Suppressor macrophage treated with lipopolysaccharide for 4 hours (primary cell): ENCODE results near the gene ATP8B4.
"Not testable (repeated sequence)": the region's sequence is repeated elsewhere in the genome, so short reads cannot be mapped to it uniquely, and the experiment has no call there.

Experiments
- DNase-seq: peaks from one replicate; pipeline ENCODE4 v3.0.0-alpha.2; 2020

Gene ATP8B4

DNA sequence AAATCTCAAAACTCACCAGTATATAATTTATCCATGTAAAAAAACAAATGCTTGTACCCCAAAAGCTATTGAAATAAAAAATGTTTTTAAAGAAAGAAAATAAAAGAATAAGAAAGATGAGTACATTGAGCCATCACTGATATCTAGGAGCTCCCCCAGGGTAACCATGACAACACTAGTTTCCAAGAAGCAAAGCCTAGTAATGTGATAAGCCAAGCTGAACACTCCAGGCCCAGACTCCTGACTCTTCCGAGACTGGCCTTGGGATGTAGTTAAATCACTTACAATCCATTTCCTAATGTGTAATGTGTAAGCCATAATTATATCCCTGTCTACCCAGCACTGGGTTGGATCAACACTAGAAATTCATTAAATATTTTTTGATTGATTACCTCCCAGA lies 21.1 kb upstream of the ATP8B4 start:
- DNase-seq, result no peak

DNA sequence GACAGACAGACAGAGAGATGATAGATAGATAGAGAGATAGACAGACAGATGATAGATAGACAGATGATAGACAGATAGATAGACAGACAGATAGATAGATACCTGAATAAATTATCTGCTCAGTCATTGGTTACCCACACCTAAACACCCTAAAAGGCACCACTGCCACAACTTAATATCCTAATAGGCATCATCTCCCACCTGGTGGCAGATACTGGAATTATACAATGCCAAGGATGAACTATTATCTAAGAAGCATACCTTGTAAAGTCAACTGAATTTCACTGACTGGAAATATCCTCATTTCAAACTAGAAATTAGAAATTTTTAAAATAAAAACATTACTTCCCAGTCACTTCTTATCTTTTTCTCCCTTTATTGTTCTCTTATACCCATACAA lies 19.4 kb upstream of the ATP8B4 start:
- DNase-seq, result no peak

DNA sequence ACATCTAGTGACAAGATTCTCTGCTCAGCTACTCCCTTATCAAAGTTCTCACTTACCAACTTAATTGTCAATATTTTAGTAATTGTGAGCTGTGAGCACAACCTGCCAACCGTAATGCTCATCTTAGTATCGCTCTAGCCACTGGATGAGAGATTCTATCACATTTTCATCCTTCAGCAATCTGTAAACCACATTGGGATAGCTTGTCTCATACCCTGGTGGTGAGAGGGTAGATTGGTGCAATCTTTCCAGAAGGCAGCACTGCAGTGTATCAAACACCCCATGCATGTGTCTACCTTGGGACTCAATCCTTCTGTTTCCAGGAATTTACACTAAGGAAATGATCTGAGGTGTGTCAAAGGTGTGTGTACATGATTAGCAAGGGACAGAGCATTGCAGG lies 18.9 kb upstream of the ATP8B4 start:
- DNase-seq, result no peak

- DNase-seq, result peak; percentile 33
Observed at GRCh38 chr15:50137330-50137761, 18.3 kb upstream of the ATP8B4 start.

DNA sequence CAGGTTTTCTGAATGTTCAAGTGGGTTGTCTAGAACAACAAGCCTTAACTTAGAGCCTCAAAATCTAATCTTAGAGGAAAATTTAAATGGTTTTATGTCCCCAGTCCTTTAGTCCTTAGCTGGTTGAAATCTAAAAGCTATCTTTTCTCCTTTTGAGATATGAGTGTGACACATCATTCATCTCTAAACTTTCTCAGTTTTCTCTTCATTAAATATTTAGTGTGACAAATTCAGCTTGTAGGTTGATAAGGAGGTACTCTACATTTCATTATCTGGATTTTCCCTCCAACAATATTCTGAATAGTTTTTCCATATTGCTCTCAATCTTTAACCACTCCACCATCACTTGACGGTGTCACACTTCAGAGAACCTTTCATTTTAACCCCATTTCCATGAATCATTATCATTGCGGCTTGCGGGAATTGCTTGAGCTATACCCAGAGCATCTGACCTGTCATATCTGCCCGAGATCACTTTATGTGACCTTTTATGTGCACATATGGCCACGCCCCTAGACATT lies 16.1 kb upstream of the ATP8B4 start:
- DNase-seq, result peak; percentile 56

- peak; percentile 64 for DNase-seq
Observed at GRCh38 chr15:50134524-50135024, 15.5 kb upstream of the ATP8B4 start.

DNA sequence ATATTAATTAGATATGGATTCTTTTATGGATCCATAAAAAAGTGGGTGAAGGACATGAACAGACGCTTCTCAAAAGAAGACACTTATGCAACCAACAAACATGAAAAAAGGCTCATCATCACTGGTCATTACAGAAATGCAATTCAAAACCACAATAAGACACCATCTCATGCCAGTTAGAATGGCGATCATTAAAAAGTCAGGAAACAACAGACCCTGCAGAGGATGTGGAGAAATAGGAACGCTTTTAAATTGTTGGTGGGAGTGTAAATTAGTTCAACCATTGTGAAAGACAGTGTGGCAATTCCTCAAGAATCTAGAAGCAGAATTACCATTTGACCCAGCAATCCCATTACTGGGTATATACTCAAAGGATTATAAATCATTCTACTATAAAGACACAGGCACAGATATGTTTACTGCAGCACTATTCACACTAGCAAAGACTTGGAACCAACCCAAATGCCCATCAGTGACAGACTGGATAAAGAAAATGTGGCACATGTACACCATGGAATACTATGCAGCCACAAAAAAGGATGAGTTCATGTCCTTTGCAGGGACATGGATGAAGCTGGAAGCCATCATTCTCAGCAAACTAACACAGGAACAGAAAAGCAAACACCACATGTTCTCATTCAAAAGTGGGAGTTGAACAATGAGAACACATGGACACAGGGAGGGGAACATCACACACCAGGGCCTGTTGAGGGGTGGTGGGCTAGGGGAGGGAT lies 13.4 kb upstream of the ATP8B4 start:
- not testable (repeated sequence) for DNase-seq

GRCh38 chr15:50131617-50132016 lies 12.6 kb upstream of the ATP8B4 start:
- no peak for DNase-seq

GRCh38 chr15:50128266-50128665 lies 9.2 kb upstream of the ATP8B4 start:
- DNase-seq, result peak; percentile 83

GRCh38 chr15:50127255-50127777 lies 8.3 kb upstream of the ATP8B4 start:
- DNase-seq, result no peak

DNA sequence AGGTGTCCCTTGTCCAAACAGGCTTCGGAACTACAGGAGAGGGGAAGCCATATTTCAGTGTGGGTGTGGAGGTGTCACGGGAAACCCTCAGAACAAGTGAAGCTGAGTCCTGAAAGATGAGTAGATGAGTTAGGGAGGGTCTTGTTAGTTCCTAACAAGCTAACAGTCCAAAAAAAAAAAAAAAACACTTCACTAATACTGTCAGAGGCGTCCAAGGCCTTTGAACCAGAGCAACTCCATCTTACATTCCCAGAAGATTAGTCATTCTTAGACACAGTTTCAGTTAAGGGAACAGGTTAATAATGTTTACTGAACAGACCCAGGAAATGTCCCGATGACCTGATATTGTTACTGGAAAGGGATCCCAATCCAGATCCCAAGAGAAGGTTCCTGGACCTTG lies 7.0 kb upstream of the ATP8B4 start:
- DNase-seq, result no peak

- DNase-seq, result no peak
Observed at GRCh38 chr15:50124631-50125030, 5.6 kb upstream of the ATP8B4 start.

GRCh38 chr15:50123861-50124557 lies 5.0 kb upstream of the ATP8B4 start:
- no peak for DNase-seq

- DNase-seq, result no peak
Observed at GRCh38 chr15:50120729-50121128, 1.7 kb upstream of the ATP8B4 start.

DNA sequence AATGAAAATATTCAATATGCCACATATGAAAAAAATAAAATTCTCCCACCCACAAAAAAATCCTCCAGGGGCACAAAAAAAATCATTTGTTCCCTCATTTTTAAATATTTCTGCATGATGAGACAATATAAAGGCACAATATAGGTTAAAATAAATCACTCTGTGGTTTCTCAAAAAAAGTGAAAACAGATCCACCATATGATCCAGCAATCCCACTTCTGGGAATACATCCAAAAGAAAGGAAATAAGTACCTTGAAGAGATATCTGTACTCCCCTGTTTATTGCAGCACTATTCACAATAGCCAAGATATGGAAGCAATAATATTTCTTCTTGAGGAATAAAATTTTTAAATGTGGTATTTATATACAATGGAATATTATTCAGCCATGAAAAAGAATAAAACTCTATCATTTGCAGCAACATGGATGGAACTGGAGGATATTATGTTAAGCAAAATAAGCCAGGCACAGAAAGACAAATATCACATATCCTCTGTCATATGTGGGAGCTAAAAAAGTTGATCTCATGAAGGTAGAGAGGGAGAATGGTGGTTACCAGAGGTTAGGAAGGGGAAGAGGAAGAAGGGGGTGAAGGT lies 1.5 kb downstream of the ATP8B4 start:
- no peak for DNase-seq

- DNase-seq, result peak; percentile 76
Observed at GRCh38 chr15:50116477-50116876, 2.6 kb downstream of the ATP8B4 start.

GRCh38 chr15:50113992-50114780 lies 4.8 kb downstream of the ATP8B4 start:
- peak; percentile 87 for DNase-seq

DNA sequence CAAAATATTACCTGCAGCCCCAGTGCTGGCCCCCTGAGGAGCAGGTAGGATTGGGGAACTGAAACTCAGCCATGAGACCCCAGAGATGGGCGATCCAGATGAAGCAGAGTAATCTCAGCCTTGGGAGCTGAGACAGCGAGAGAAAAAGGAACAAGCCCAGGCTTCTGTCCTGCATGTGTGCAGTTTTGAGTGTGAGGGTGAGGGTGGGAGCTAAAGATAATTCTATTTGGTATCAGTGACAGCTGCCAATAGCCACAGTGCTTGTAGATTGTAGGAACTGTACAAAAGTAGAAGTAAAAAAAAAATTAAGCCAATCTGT lies 5.9 kb downstream of the ATP8B4 start:
- no peak for DNase-seq

GRCh38 chr15:50112488-50113186 lies 6.4 kb downstream of the ATP8B4 start:
- DNase-seq, result no peak

DNA sequence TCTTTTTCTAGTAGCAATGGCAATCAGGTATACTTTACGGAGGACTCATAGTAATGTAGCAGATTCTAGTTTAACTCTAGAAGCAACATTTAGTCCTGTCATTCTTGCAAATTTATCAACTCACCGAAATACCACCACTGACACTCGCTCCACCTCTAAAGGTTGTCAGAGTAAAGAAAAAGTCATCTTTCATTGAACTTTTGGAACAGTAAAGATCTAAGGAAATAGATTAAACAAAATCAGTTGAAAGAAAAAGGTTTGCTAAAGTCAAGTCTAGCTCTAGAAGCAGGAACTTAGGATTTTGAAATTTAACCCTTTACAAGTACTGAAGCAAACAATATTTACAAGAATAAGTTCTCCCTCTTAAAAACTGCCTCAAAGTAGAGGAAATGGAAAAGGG lies 8.7 kb downstream of the ATP8B4 start:
- DNase-seq, result no peak

GRCh38 chr15:50109076-50109987 lies 9.7 kb downstream of the ATP8B4 start:
- no peak for DNase-seq
